GM18502 (cell line): ENCODE measurements around the gene HIVEP3.

Experiments used
- ATAC-seq: cut with Tn5 transposase; IDR thresholded peaks from one replicate; pipeline ENCODE4 v1.9.1; 2021; ENCODE audit warnings: mild to moderate bottlenecking; ENCODE audit not compliant: unreplicated experiment, poor library complexity

Gene HIVEP3

GRCh38 chr1:41894808-41895483 is 23.8 kb downstream of the HIVEP3 start:
- ATAC-seq, result no peak

GRCh38 chr1:41894101-41894807 is 24.5 kb downstream of the HIVEP3 start:
- ATAC-seq, result no peak

- no peak for ATAC-seq
These were observed 26.4 kb downstream of the HIVEP3 start for GRCh38 chr1:41892301-41892781.

- ATAC-seq, result peak; percentile 86
These were observed 27.4 kb downstream of the HIVEP3 start for GRCh38 chr1:41891199-41891896.

GRCh38 chr1:41890825-41891198 is 27.9 kb downstream of the HIVEP3 start:
- no peak for ATAC-seq

- ATAC-seq, result no peak
These were observed 29.0 kb downstream of the HIVEP3 start for GRCh38 chr1:41889506-41890414.

GRCh38 chr1:41888756-41889155 is 30.0 kb downstream of the HIVEP3 start:
- ATAC-seq, result no peak

GRCh38 chr1:41887365-41887764 is 31.4 kb downstream of the HIVEP3 start:
- no peak for ATAC-seq

GRCh38 chr1:41884256-41885230 is 34.2 kb downstream of the HIVEP3 start:
- ATAC-seq, result no peak

- no peak for ATAC-seq
These were observed 35.2 kb downstream of the HIVEP3 start for GRCh38 chr1:41883507-41883906.

- no peak for ATAC-seq
These were observed 36.2 kb downstream of the HIVEP3 start for GRCh38 chr1:41882486-41882885.

GRCh38 chr1:41882068-41882477 is 36.6 kb downstream of the HIVEP3 start:
- ATAC-seq, result no peak

- ATAC-seq, result no peak
These were observed 37.5 kb downstream of the HIVEP3 start for GRCh38 chr1:41880950-41881885.

- no peak for ATAC-seq
These were observed 38.5 kb downstream of the HIVEP3 start for GRCh38 chr1:41880261-41880660.

- ATAC-seq, result no peak
These were observed 39.1 kb downstream of the HIVEP3 start for GRCh38 chr1:41879617-41880016.

GRCh38 chr1:41878911-41879310 is 39.8 kb downstream of the HIVEP3 start:
- no peak for ATAC-seq

- no peak for ATAC-seq
These were observed 40.2 kb downstream of the HIVEP3 start for GRCh38 chr1:41878495-41878894.
